Osteoblast (primary cell): ENCODE results near the gene CD84. TPM values are rescaled to one million over a fixed set of nuclear protein-coding genes. Genes with fewer than 3 reads are reported as not detected.
"Not testable (repeated sequence)": the region's sequence is repeated elsewhere in the genome, so short reads cannot be mapped to it uniquely, and the experiment has no call there.

Experiments
- DNase-seq: peaks from one replicate; pipeline ENCODE4 v3.0.0; 2011; ENCODE audit warnings: low spot score, mixed read lengths; ENCODE audit not compliant: insufficient read length; ENCODE audit errors: missing footprints
- H2AFZ ChIP-seq: 2 replicates; pipeline ENCODE4 v1.6.0; 2011; ENCODE audit warnings: mild to moderate bottlenecking, low read length
- H3K27ac ChIP-seq: 2 replicates; pipeline ENCODE4 v1.5.1; 2011; ENCODE audit warnings: mild to moderate bottlenecking, low read depth, low read length, moderate library complexity
- H3K27me3 ChIP-seq: 2 replicates; pipeline ENCODE4 v1.6.0; 2012; ENCODE audit warnings: mild to moderate bottlenecking, control low read depth, inconsistent platforms, low read length, moderate library complexity; ENCODE audit not compliant: insufficient read depth
- H3K36me3 ChIP-seq: 2 replicates; pipeline ENCODE4 v1.5.1; 2011; ENCODE audit warnings: mild to moderate bottlenecking, low read length, control low read depth, moderate library complexity; ENCODE audit not compliant: insufficient read depth
- H3K4me1 ChIP-seq: 2 replicates; pipeline ENCODE4 v1.5.1; 2011; ENCODE audit warnings: mild to moderate bottlenecking, low read length, control low read depth, moderate library complexity; ENCODE audit not compliant: insufficient read depth
- H3K4me2 ChIP-seq: 2 replicates; pipeline ENCODE4 v1.6.0; 2011; ENCODE audit warnings: mild to moderate bottlenecking, low read length; ENCODE audit not compliant: insufficient read depth
- H3K4me3 ChIP-seq: fragments of 200-600 bp; sonication (generic); 3 replicates; pipeline ENCODE4 v1.5.1; 2012; ENCODE audit warnings: mild to moderate bottlenecking, low read length, inconsistent platforms; ENCODE audit not compliant: insufficient read depth
- H3K79me2 ChIP-seq: 2 replicates; pipeline ENCODE4 v1.6.0; 2012; ENCODE audit warnings: mild to moderate bottlenecking, low read length, control low read depth, inconsistent platforms; ENCODE audit not compliant: insufficient read depth
- H3K9me3 ChIP-seq: 2 replicates; pipeline ENCODE4 v1.5.1; 2011; ENCODE audit warnings: low read depth, low read length, control low read depth
- H4K20me1 ChIP-seq: 2 replicates; pipeline ENCODE4 v1.6.0; 2012; ENCODE audit warnings: mild to moderate bottlenecking, low read length, control low read depth; ENCODE audit not compliant: insufficient read depth
- CTCF ChIP-seq: IDR thresholded peaks from 2 replicates; pipeline ENCODE4 v1.5.1; 2011; ENCODE audit warnings: mild to moderate bottlenecking, low read depth, low read length, moderate library complexity; ENCODE audit errors: extremely low read depth
- total RNA-seq: library from RNA; depleted of rRNA; stranded (reverse); fragments of >200 nt; gene quantifications from 2 replicates; pipeline ENCODE4 v1.2.3, GENCODE V29; 2012

Gene CD84
- total RNA-seq, 1 donor, result 0.36 TPM

DNA sequence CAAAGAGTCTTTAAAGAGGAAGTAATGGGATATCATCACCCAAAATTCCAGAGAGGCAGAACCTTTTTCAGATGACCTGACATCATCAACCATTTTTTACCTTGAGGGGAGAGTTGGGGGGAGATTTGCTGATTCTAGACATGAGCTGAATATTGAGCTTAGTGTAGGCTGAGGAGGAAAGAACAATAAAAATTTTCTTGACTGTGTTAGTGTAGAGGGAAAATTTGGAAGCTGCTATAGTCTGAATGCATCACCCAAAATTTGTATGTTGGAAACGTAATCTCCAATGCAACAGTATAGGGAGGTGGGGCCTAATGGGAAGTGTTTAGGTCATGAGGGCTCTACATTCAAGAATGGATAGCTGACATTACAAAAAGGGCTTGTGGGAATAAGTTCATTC, 17.8 kb upstream of the CD84 start:
- Histone ChIP-seq H3K9me3 (no peaks in the 10 kb centered on the region), H3K4me1 (no peaks in the 10 kb centered on the region), H4K20me1 (no peaks in the 10 kb centered on the region), H3K4me3 (no peak overlapping the region), H2AFZ (no peak overlapping the region), H3K27ac (no peak overlapping the region), H3K4me2 (no peak overlapping the region), H3K36me3 (no peaks in the 10 kb centered on the region), H3K79me2 (no peaks in the 10 kb centered on the region), H3K27me3 (no peaks in the 10 kb centered on the region)
- DNase-seq, result no peak
- no peak for TF ChIP-seq CTCF

DNA sequence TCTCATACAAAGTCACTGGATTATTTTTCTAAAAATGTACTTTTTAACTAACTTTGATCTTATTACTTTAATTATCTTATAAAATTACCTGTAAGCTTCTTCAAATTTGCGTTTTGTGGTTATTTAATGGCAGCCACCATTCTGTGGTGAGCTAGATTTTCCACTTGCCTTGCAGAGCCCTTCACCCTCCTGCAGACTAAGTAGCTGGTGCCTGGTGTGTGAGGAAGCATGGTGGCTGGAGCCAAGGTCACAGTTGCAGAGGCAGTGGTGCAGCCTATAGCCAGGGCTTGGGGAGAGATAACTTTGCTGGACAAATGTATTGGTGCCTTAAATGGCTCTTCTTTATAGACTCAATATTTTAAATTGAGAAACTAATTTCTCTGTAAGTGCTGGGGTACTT, 11.2 kb upstream of the CD84 start:
- H3K27ac ChIP-seq, result no peak overlapping the region
- no peaks in the 10 kb centered on the region for H3K36me3 ChIP-seq
- H2AFZ ChIP-seq, result no peak overlapping the region
- no peak for DNase-seq
- no peaks in the 10 kb centered on the region for H3K27me3 ChIP-seq
- H3K4me3 ChIP-seq, result no peak overlapping the region
- H3K4me1 ChIP-seq, result no peaks in the 10 kb centered on the region
- TF ChIP-seq CTCF, result no peak
- H3K79me2 ChIP-seq, result no peaks in the 10 kb centered on the region
- H3K9me3 ChIP-seq, result no peaks in the 10 kb centered on the region
- H4K20me1 ChIP-seq, result no peaks in the 10 kb centered on the region
- H3K4me2 ChIP-seq, result no peak overlapping the region

- H3K4me3 ChIP-seq, result no peak overlapping the region
- no peaks in the 10 kb centered on the region for H4K20me1 ChIP-seq
- no peaks in the 10 kb centered on the region for H3K27me3 ChIP-seq
- H3K9me3 ChIP-seq, result no peaks in the 10 kb centered on the region
- H3K36me3 ChIP-seq, result no peaks in the 10 kb centered on the region
- H3K79me2 ChIP-seq, result no peaks in the 10 kb centered on the region
- H3K4me1 ChIP-seq, result no peaks in the 10 kb centered on the region
- H3K4me2 ChIP-seq, result no peak overlapping the region
- no peak for DNase-seq
- no peak overlapping the region for H2AFZ ChIP-seq
- no peak overlapping the region for H3K27ac ChIP-seq
- no peak for TF ChIP-seq CTCF
Measured at GRCh38 chr1:160588468-160588867, 9.2 kb upstream of the CD84 start.

DNA sequence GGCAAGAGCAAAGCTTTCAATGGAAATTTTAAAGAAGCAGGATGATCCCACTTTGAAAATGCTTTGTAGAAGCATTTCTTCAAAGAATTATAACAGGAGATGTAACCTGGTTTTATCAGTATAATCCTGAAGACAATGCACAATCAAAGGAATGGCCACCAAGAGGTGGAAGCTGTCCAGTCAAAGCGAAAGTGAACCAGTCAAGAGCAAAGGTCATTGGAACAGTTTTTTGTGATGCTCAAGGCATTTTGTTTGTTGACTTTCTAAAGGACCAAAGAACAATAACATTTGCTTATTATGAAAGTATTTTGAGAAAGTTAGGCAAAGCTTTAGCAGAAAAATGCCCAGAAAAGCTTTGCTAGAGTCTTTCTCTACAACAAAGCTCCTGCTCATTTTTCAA, 5.5 kb upstream of the CD84 start:
- H3K27me3 ChIP-seq, result no peaks in the 10 kb centered on the region
- H3K4me1 ChIP-seq, result no peaks in the 10 kb centered on the region
- no peak overlapping the region for H3K4me2 ChIP-seq
- H3K4me3 ChIP-seq, result no peak overlapping the region
- no peak for DNase-seq
- no peak for TF ChIP-seq CTCF
- H3K79me2 ChIP-seq, result no peaks in the 10 kb centered on the region
- no peaks in the 10 kb centered on the region for H3K9me3 ChIP-seq
- H3K36me3 ChIP-seq, result no peaks in the 10 kb centered on the region
- H4K20me1 ChIP-seq, result no peaks in the 10 kb centered on the region
- no peak overlapping the region for H2AFZ ChIP-seq
- no peak overlapping the region for H3K27ac ChIP-seq

DNA sequence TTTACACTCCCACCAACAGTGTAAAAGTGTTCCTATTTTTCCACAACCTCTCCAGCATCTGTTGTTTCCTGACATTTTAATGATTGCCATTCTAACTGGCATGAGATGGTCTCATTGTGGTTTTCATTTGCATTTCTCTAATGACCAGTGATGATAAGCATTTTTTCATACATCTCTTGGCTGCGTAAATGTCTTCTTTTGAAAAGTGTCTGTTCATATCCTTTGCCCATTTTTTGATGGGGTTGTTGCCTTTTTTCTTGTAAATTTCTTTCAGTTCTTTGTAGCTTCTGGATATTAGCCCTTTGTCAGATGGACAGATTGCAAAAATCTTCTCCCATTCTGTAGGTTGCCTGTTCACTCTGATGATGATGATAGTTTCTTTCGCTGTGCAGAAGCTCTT, 3.7 kb upstream of the CD84 start:
- not testable (repeated sequence) for DNase-seq, H3K9me3 ChIP-seq, H4K20me1 ChIP-seq, H3K27me3 ChIP-seq, H3K27ac ChIP-seq, H2AFZ ChIP-seq, H3K4me1 ChIP-seq, H3K79me2 ChIP-seq, H3K4me3 ChIP-seq, H3K4me2 ChIP-seq, H3K36me3 ChIP-seq
